HEK293T (cell line): ENCODE measurements around the gene M1AP.

Experiments
- CTCF ChIA-PET: fragments of 350-600 bp; formaldehyde crosslinking; extraction: SDS; loops from one replicate; lab custom pipeline; 2021; ENCODE audit warnings: antibody characterized with exemption, inconsistent platforms; lab: Yijun Ruan, JAX
- POLR2A ChIA-PET: fragments of 350-600 bp; formaldehyde crosslinking; extraction: SDS; loops from one replicate; lab custom pipeline; 2020; ENCODE audit warnings: antibody characterized with exemption, inconsistent platforms; lab: Yijun Ruan, JAX
- DNase-seq: peaks from one replicate; pipeline ENCODE4 v3.0.0; 2012; ENCODE audit warnings: mixed read lengths; ENCODE audit errors: extremely low spot score
- ARNT ChIP-seq: fragments of 450-650 bp; IDR thresholded peaks from 2 replicates; pipeline ENCODE4 v1.6.1; 2017; ENCODE audit warnings: mild to moderate bottlenecking
- BHLHE40 ChIP-seq: fragments of 450-650 bp; IDR thresholded peaks from 2 replicates; pipeline ENCODE4 v1.6.1; 2016; ENCODE audit warnings: mild to moderate bottlenecking, moderate library complexity, borderline replicate concordance
- CTBP1 ChIP-seq: fragments of 450-650 bp; IDR thresholded peaks from 2 replicates; pipeline ENCODE4 v1.6.1; 2016; ENCODE audit warnings: borderline replicate concordance
- ELF4 ChIP-seq: fragments of 450-650 bp; IDR thresholded peaks from 2 replicates; pipeline ENCODE4 v1.6.1; 2017; ENCODE audit warnings: antibody characterized with exemption
- FOXA1 ChIP-seq: fragments of 450-650 bp; IDR thresholded peaks from 2 replicates; pipeline ENCODE4 v1.6.1; 2016; ENCODE audit warnings: mild to moderate bottlenecking
- FOXK2 ChIP-seq: fragments of 450-650 bp; IDR thresholded peaks from 2 replicates; pipeline ENCODE4 v1.6.1; 2016; ENCODE audit warnings: mild to moderate bottlenecking
- FOXM1 ChIP-seq: fragments of 450-650 bp; IDR thresholded peaks from 2 replicates; pipeline ENCODE4 v1.6.1; 2017; ENCODE audit warnings: mild to moderate bottlenecking, borderline replicate concordance
- HDGF ChIP-seq: fragments of 450-650 bp; IDR thresholded peaks from 2 replicates; pipeline ENCODE4 v1.6.1; 2017; ENCODE audit warnings: antibody characterized with exemption, borderline replicate concordance
- L3MBTL2 ChIP-seq: fragments of 450-650 bp; conservative IDR thresholded peaks from 2 replicates; pipeline ENCODE4 v1.6.1; 2016; ENCODE audit warnings: mild to moderate bottlenecking
- LEF1 ChIP-seq: fragments of 450-650 bp; IDR thresholded peaks from 2 replicates; pipeline ENCODE4 v1.6.1; 2017; ENCODE audit warnings: mild to moderate bottlenecking, borderline replicate concordance
- NFRKB ChIP-seq: fragments of 450-650 bp; IDR thresholded peaks from 2 replicates; pipeline ENCODE4 v1.6.1; 2016; ENCODE audit warnings: mild to moderate bottlenecking, moderate library complexity
- PKNOX1 ChIP-seq: fragments of 450-650 bp; IDR thresholded peaks from 2 replicates; pipeline ENCODE4 v1.6.1; 2016
- SP1 ChIP-seq: fragments of 450-650 bp; IDR thresholded peaks from 2 replicates; pipeline ENCODE4 v1.6.1; 2017
- SUZ12 ChIP-seq: fragments of 450-650 bp; IDR thresholded peaks from 2 replicates; pipeline ENCODE4 v1.6.1; 2016; ENCODE audit warnings: mild to moderate bottlenecking
- TARDBP ChIP-seq: fragments of 450-650 bp; IDR thresholded peaks from 2 replicates; pipeline ENCODE4 v1.6.1; 2016
- ZNF384 ChIP-seq: fragments of 450-650 bp; IDR thresholded peaks from 2 replicates; pipeline ENCODE4 v1.6.1; 2016

The M1AP gene

DNA sequence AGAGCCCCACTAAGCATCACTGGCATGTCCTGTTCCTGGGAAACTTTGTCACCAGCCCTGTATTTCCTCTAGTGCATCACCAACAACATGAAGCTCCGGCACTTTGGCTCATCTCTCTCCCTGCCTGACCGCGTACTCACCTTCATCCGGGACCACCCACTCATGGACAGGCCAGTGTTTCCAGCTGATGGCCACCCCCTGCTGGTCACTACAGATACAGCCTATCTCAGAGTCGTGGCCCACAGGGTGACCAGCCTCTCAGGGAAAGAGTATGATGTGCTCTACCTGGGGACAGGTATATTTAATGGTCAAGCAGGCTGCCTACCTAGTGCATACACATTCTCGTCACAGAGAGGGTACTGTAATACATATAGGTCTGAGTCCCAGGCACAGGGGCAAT is 27.0 kb upstream of the M1AP start:
- CTCF ChIA-PET, result no interaction called here
- DNase-seq, result no peak

GRCh38 chr2:74673826-74674528 is 25.8 kb upstream of the M1AP start:
- CTCF ChIA-PET, result interaction anchor here (0.7 kb wide), 1 partner anchor 220 kb away, joined by 3 read pairs; no protein-coding TSS in a partner anchor

More for the DNA sequence above, 27.0 kb upstream of the M1AP start:
- POLR2A ChIA-PET, result no interaction called here
- TF ChIP-seq LEF1, result no peak
- no peak for TF ChIP-seq NFRKB
- TF ChIP-seq ARNT, result no peak
- TF ChIP-seq TARDBP, result no peak
- no peak for TF ChIP-seq HDGF
- no peak for TF ChIP-seq FOXK2
- TF ChIP-seq SUZ12, result no peak
- TF ChIP-seq BHLHE40, result no peak
- TF ChIP-seq PKNOX1, result no peak
- no peak for TF ChIP-seq CTBP1
- TF ChIP-seq ZNF384, result no peak
- no peak for TF ChIP-seq L3MBTL2

GRCh38 chr2:74671479-74671878 is 23.3 kb upstream of the M1AP start:
- CTCF ChIA-PET, result interaction anchor here (0.6 kb wide), 1 partner anchor 73 kb away, joined by 16 read pairs; no protein-coding TSS in a partner anchor
- POLR2A ChIA-PET, result no interaction called here
- no peak for TF ChIP-seq SP1
- no peak for TF ChIP-seq FOXA1
- no peak for TF ChIP-seq ARNT
- TF ChIP-seq L3MBTL2, result no peak
- no peak for TF ChIP-seq ZNF384
- DNase-seq, result no peak

More at GRCh38 chr2:74673826-74674528, 25.8 kb upstream of the M1AP start:
- TF ChIP-seq NFRKB, result no peak
- TF ChIP-seq SP1, result no peak
- TF ChIP-seq CTBP1, result no peak
- TF ChIP-seq ARNT, result no peak
- no peak for TF ChIP-seq TARDBP
- TF ChIP-seq FOXK2, result no peak
- POLR2A ChIA-PET, result no interaction called here
- DNase-seq, result no peak

DNA sequence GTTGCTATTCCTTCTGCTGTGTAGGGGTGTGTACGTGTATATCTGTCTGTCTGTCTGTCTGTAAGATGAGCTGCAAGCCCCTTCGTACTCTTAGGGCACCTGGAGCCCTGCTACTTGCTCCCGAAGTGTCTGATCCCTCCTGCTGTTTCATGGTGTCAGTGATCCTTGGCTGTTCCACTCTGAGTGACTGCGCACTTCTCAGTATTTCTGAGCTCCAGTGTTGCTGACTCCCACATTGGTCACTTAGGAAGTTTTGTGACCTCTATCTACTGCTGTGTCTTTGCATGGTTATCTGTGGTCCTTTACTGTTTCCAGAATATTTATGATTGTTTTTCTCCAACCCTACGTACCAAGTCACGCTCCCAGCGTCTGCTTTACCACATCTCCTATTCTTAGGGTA is 22.1 kb upstream of the M1AP start:
- ChIA-PET POLR2A (no interaction called here), CTCF (no interaction called here)
- no peak for TF ChIP-seq NFRKB
- TF ChIP-seq CTBP1, result no peak
- TF ChIP-seq BHLHE40, result no peak
- DNase-seq, result no peak

- DNase-seq, result no peak
- TF ChIP-seq HDGF (no peak), FOXM1 (no peak), SUZ12 (no peak), BHLHE40 (no peak), FOXK2 (no peak), ARNT (no peak), ELF4 (no peak), NFRKB (no peak), L3MBTL2 (no peak), PKNOX1 (no peak)
- POLR2A ChIA-PET, result interaction anchor here (0.9 kb wide), 1 partner anchor 489 kb away, joined by 3 read pairs; the partner anchor contains the start of gene MOB1A
- CTCF ChIA-PET, result no interaction called here
These were observed 20.0 kb upstream of the M1AP start for GRCh38 chr2:74668087-74668486.

DNA sequence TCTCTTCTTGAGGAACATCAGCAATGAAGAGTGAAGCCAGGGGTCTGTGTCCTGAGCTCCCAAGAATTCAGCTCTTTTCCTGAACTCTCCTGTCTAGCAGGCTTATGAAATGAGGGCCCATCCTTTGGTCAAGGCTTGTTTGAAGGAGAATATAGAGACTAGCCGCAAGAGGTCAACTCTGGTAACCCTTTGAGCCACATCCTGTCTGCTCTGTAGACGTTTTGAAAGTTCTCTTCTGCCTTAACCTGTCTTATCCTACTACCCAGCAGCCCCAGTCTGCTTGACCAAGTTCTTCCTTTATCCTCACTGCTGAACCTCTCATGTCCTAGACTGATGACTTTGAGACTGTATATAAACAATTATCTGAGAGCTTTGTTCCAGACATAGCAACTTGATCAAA is 11.3 kb upstream of the M1AP start:
- DNase-seq, result no peak
- ChIA-PET POLR2A (no interaction called here), CTCF (no interaction called here)
- TF ChIP-seq ZNF384 (no peak), PKNOX1 (no peak), FOXK2 (no peak), FOXA1 (no peak), TARDBP (no peak)

DNA sequence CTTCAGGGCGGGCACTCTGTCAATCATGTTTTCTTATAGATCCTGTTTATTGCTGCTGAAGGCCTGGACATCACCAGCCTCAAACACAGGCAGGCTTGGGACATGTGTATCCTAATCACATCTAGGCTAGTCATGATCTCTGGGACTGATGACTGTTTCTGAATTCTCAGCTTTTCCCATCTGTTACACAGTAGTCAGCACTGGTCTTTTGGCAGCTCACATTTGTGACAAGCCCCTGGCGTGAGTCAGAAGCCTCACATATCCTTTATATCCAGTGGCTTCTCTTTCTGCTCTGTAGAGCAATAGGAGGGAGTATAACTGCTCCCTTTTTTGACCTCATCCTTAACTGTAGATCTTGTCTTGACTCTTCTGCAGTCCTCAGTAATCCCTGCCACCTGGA is 10.4 kb upstream of the M1AP start:
- POLR2A ChIA-PET, result no interaction called here
- CTCF ChIA-PET, result no interaction called here
- DNase-seq, result no peak
- no peak for TF ChIP-seq FOXM1
- no peak for TF ChIP-seq ELF4
- no peak for TF ChIP-seq L3MBTL2
- no peak for TF ChIP-seq LEF1
- TF ChIP-seq FOXA1, result no peak
- no peak for TF ChIP-seq FOXK2
- no peak for TF ChIP-seq TARDBP
- TF ChIP-seq BHLHE40, result no peak
- TF ChIP-seq PKNOX1, result no peak
- no peak for TF ChIP-seq ARNT
- no peak for TF ChIP-seq SUZ12
